Measurements from ENCODE around the gene MCOLN1.
"Not testable (repeated sequence)": the region's sequence is repeated elsewhere in the genome, so short reads cannot be mapped to it uniquely, and the experiment has no call there.

The MCOLN1 gene

GRCh38 chr19:7535998-7536695 lies 13.7 kb downstream of the MCOLN1 start:
- in situ Hi-C loops (cut with HindIII; ENCODE audit: low sequenced_read_pairs): no loop called here
- peak overlapping the region; percentile 96 for H3K4me3 ChIP-seq (ENCODE audit: low read depth, low read length)
- DNase-seq (ENCODE audit: low read depth, low spot score): no peak
- TF ChIP-seq CTCF (IDR thresholded peaks at IDR 0.05; ENCODE audit: low read depth, low read length): no peak

- H3K4me3 ChIP-seq (ENCODE audit: low read depth, low read length); in situ Hi-C loops (cut with HindIII; ENCODE audit: low sequenced_read_pairs); DNase-seq (ENCODE audit: low read depth, low spot score): not testable (repeated sequence)
These were observed 16.6 kb downstream of the MCOLN1 start for GRCh38 chr19:7538990-7539389.

GRCh38 chr19:7539827-7540425 lies 17.5 kb downstream of the MCOLN1 start:
- in situ Hi-C loops (cut with HindIII; ENCODE audit: low sequenced_read_pairs): no loop called here
- no peak overlapping the region for H3K4me3 ChIP-seq (ENCODE audit: low read depth, low read length)
- no peak for DNase-seq (ENCODE audit: low read depth, low spot score)
- TF ChIP-seq CTCF (IDR thresholded peaks at IDR 0.05; ENCODE audit: low read depth, low read length): no peak

GRCh38 chr19:7540761-7541474 lies 18.5 kb downstream of the MCOLN1 start:
- no peak for TF ChIP-seq CTCF (IDR thresholded peaks at IDR 0.05; ENCODE audit: low read depth, low read length)
- DNase-seq (ENCODE audit: low read depth, low spot score): peak; percentile 36

GRCh38 chr19:7541475-7541824 lies 19.0 kb downstream of the MCOLN1 start:
- TF ChIP-seq CTCF (IDR thresholded peaks at IDR 0.05; ENCODE audit: low read depth, low read length): no peak
- in situ Hi-C loops (cut with HindIII; ENCODE audit: low sequenced_read_pairs): no loop called here

More at GRCh38 chr19:7540761-7541474, 18.5 kb downstream of the MCOLN1 start:
- in situ Hi-C loops (cut with HindIII; ENCODE audit: low sequenced_read_pairs): no loop called here
- no peak overlapping the region for H3K4me3 ChIP-seq (ENCODE audit: low read depth, low read length)

GRCh38 chr19:7541828-7542443 lies 19.5 kb downstream of the MCOLN1 start:
- H3K4me3 ChIP-seq (ENCODE audit: low read depth, low read length): no peak overlapping the region
- no peak for TF ChIP-seq CTCF (IDR thresholded peaks at IDR 0.05; ENCODE audit: low read depth, low read length)
- in situ Hi-C loops (cut with HindIII; ENCODE audit: low sequenced_read_pairs): no loop called here
- no peak for DNase-seq (ENCODE audit: low read depth, low spot score)

More at GRCh38 chr19:7541475-7541824, 19.0 kb downstream of the MCOLN1 start:
- no peak overlapping the region for H3K4me3 ChIP-seq (ENCODE audit: low read depth, low read length)
- DNase-seq (ENCODE audit: low read depth, low spot score): no peak

Data from astrocyte of the spinal cord (primary cell).